LNCAP (cell line): ENCODE results near the gene SGMS1.

ENCODE experiments used
- CTCF ChIP-seq: fragments of 450-650 bp; IDR thresholded peaks from 2 replicates; pipeline ENCODE4 v1.5.1; 2017; ENCODE audit warnings: mild to moderate bottlenecking

Gene SGMS1

GRCh38 chr10:50582766-50583762, 40.7 kb downstream of the SGMS1 start:
- no peak for TF ChIP-seq CTCF

- TF ChIP-seq CTCF = no peak
These were observed 41.7 kb downstream of the SGMS1 start for GRCh38 chr10:50582046-50582445.

DNA sequence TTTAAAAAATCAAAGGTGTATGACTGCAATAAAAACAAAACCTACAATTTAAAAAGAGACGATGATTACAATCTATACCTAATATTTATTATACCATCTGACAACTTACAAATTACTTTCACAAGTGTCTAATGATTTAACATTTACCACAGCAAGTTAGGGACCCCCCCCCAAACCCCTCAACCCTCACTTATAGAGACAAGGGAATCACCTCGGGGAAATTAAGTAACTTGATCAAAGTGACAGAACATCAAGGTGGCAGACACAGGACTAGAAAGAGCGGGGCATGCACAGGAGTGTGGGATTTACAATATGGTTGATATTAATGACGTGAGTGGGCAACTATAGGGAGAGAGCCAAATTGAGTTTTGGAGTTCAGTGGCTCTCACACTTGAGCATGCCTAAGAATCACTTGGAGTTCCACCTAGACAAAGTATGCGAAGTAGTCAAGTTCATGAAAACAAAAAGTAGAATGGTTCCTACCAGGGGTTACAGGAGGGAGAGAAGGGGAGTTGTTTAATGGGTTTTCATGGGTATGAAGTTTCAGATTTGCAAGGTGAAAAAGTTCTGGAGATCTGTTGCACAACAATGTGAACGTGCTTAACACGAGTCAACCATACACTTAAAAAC, 43.4 kb downstream of the SGMS1 start:
- TF ChIP-seq CTCF = no peak

DNA sequence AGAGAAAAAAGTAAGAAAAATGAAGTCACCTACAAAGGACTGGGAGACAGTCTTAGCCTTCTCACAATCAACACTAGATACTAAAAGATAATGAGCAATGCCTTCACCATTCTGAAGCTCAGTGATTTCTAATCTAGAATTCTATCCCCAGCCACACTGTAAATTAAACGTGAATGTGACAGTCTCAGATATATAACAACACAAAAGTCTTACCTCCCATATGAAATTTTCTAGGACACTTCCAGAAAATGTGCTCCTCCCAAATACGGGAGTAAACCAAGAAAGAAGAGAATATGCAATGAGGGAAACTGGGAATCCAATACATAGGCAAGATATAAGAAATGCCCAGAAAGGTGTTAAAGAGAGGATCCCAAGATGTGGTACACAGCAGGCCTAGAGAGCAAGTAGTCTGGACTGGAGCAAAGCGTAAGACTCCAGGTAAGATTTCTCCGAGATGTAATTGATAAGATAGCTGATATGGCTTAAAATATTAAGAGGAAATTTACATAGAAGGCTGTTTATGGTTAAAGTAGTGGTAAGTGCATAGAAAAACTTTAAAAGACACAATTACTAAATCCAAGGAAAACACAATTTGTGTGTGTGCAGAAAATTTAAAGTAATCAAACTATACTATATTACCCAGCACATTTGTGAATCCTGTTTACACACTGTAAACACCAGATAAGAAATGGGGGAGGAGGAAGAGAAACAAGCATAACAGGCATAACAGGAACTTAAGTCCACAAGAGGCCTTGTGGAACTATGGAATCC, 44.1 kb downstream of the SGMS1 start:
- no peak for TF ChIP-seq CTCF

GRCh38 chr10:50578949-50579348, 44.8 kb downstream of the SGMS1 start:
- TF ChIP-seq CTCF = no peak

- no peak for TF ChIP-seq CTCF
These were observed 45.9 kb downstream of the SGMS1 start for GRCh38 chr10:50577681-50578350.

DNA sequence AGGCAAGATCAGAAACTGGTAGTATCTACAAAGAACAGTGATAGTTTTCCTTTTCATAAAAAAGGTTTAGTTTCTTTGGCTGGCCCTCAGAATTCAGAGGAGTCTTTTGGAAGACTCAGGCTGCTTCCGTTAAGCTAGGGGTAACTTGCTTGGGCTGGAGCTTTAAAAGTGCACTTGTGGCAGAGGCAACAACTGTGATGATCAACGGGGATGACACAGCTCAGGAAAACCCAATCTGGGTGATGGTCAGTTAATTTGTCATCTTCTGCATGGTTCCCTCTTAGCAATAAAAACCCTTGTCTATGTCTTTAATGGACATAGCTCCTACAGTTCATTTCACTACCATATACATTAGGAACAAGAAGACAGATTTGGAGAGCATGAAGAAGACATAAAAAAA, 46.7 kb downstream of the SGMS1 start:
- no peak for TF ChIP-seq CTCF
